Spleen (tissue), 11 donors: ENCODE results near the gene OR13J1. TPM values are rescaled to one million over a fixed set of nuclear protein-coding genes. Genes with fewer than 3 reads are reported as not detected.
A peak's percentile ranks its signal among the peaks of the same experiment; 100 is the strongest.

Source experiments
- DNase-seq: peaks from one replicate; pipeline ENCODE4 v3.0.0-alpha.2; 2020
- H3K27ac ChIP-seq, 8 donors: fragments of 200-600 bp; sonication (generic) in 7 of 8; 1 replicate in 4 of 8; 2 replicates in 4 of 8; pipeline versions ENCODE4 v1.5.0 to v1.8.0; 2016 to 2021; ENCODE audit warnings: inconsistent platforms in 4 of 8, mild to moderate bottlenecking in 4 of 8, moderate library complexity in 1 of 8
- H3K27me3 ChIP-seq, 7 donors: fragments of 200-600 bp; sonication (generic) in 6 of 7; replicated peaks in 1 of 7; 1 replicate in 4 of 7; 2 replicates in 3 of 7; pipeline versions ENCODE4 v1.5.0 to v1.8.0; 2016 to 2021; ENCODE audit warnings: inconsistent platforms in 3 of 7, mild to moderate bottlenecking in 1 of 7
- H3K36me3 ChIP-seq, 6 donors: fragments of 200-600 bp; sonication (generic) in 5 of 6; 1 replicate in 4 of 6; 2 replicates in 2 of 6; pipeline versions ENCODE4 v1.5.0 to v1.8.0; 2016 to 2021; ENCODE audit warnings: inconsistent platforms in 2 of 6
- H3K4me1 ChIP-seq, 6 donors: fragments of 200-600 bp; sonication (generic) in 5 of 6; 1 replicate in 3 of 6; 2 replicates in 3 of 6; pipeline versions ENCODE4 v1.5.0 to v1.8.0; 2016 to 2021; ENCODE audit warnings: inconsistent platforms in 3 of 6
- H3K4me3 ChIP-seq, 8 donors: fragments of 200-600 bp; sonication (generic) in 7 of 8; 1 replicate in 4 of 8; 2 replicates in 4 of 8; pipeline versions ENCODE4 v1.5.0 to v1.8.0; 2016 to 2021; ENCODE audit warnings: inconsistent platforms in 4 of 8, mild to moderate bottlenecking in 4 of 8, moderate library complexity in 2 of 8
- H3K9me3 ChIP-seq, 8 donors: fragments of 200-600 bp; sonication (generic) in 7 of 8; 1 replicate in 4 of 8; 2 replicates in 4 of 8; pipeline versions ENCODE4 v1.5.0 to v1.8.0; 2016 to 2021; ENCODE audit warnings: inconsistent platforms in 4 of 8
- CTCF ChIP-seq, 11 experiments: fragments of 200-600 bp in 7 of 11; fragments of 450-650 bp in 4 of 11; sonication (generic) in 4 of 11; IDR thresholded peaks in 8 of 11; conservative IDR thresholded peaks in 3 of 11; 1 replicate in 7 of 11; 2 replicates in 4 of 11; pipeline versions ENCODE4 v1.4.0 to v1.8.0; 2016 to 2021; ENCODE audit warnings: antibody characterized with exemption in 11 of 11, inconsistent platforms in 4 of 11, mild to moderate bottlenecking in 1 of 11
- POLR2A ChIP-seq, 3 donors: fragments of 450-650 bp; IDR thresholded peaks; one replicate each; pipeline ENCODE4 v1.5.1; 2017; ENCODE audit warnings: antibody characterized with exemption in 3 of 3, mild to moderate bottlenecking in 1 of 3
- POLR2AphosphoS5 ChIP-seq, 3 donors: sonication (generic); formaldehyde crosslinking; IDR thresholded peaks; one replicate each; pipeline ENCODE4 v1.5.1; 2017; ENCODE audit warnings: antibody characterized with exemption in 3 of 3
- WGBS, 5 donors: extraction: QIAGEN DNeasy Blood & Tissue Kit in 3 of 5; methylation state at CpG; one replicate each; pipeline versions ENCODE4 v1.1.5 to v1.1.7; 2013 to 2018; 5-methylcytosine and 5-hydroxymethylcytosine counted together
- intact Hi-C: fragments of 100-400 bp; cut with DNase I; formaldehyde crosslinking; loops from one replicate; pipeline ENCODE4 v1.15.0; 2023; ENCODE audit warnings: low total_unique reads
- polyA plus RNA-seq, 3 donors: library from polyadenylated mRNA; stranded (reverse); fragments of 200-250 nt; gene quantifications; one replicate each; pipeline ENCODE4 v1.2.1, GENCODE V29; 2013
- total RNA-seq, 7 donors: library from RNA; depleted of rRNA in 3 of 7; stranded (reverse); fragments of >200 nt in 3 of 7; fragmentation: NEBNext Ultra II Directional in 4 of 7; extraction: Animal tissue kit (Norgen Biotek cat#: 25700) in 4 of 7; gene quantifications; one replicate each; pipeline versions ENCODE4 v1.1.0 to v1.2.1, GENCODE V29; 2016 to 2021
- donor health status: healthy with polysubstance abuse.
- donor health status: DM: no; HTN: no; CAD: no; lungs with moderate emphysema.
- donor health status: DM: no; HTN: no; CAD: no.
- donor health status: Bipolar disorder and iron deficiency.
- donor health status: healthy.
- donor health status: DM: no; HTN: no; CAD: no.
- donor health status: DM: yes; HTN: yes; CAD: no.

The OR13J1 gene
- total and polyA plus RNA-seq, 10 donors, result not detected

- DNase-seq, result no peak
- Histone ChIP-seq H3K9me3 (no peaks in the 10 kb centered on the region), H3K4me1 (peaks cover 25 to 70% (median 55%) of the 10 kb centered on the region in 6 donors), H3K27ac (no peak overlapping the region), H3K4me3 (no peak overlapping the region), H3K36me3 (peaks cover 0 to 13% (median 0%) of the 10 kb centered on the region in 6 donors), H3K27me3 (peaks cover 0 to 32% (median 0%) of the 10 kb centered on the region in 7 donors)
- WGBS, 5 donors, result 52 to 78% (median 71%) methylated on average over 3 of the region's 3 CpGs
- TF ChIP-seq POLR2AphosphoS5 (IDR thresholded peaks at IDR 0.05) (no peak), CTCF (IDR thresholded peaks at IDR 0.05 in 8 of 11, conservative IDR thresholded peaks at IDR 0.05 in 3 of 11) (no peak), POLR2A (IDR thresholded peaks at IDR 0.05) (no peak)
- intact Hi-C loops, result loop anchor here (10.0 kb wide), 1 partner anchor 52 kb away; no protein-coding TSS in a partner anchor
Observed at GRCh38 chr9:35842795-35843194, 27.4 kb downstream of the OR13J1 start.

GRCh38 chr9:35842020-35842745, 28.0 kb downstream of the OR13J1 start:
- peaks cover 20 to 64% (median 48%) of the 10 kb centered on the region in 6 donors for H3K4me1 ChIP-seq
- peaks cover 0 to 32% (median 0%) of the 10 kb centered on the region in 7 donors for H3K27me3 ChIP-seq
- TF ChIP-seq CTCF (IDR thresholded peaks at IDR 0.05 in 8 of 11, conservative IDR thresholded peaks at IDR 0.05 in 3 of 11) (no peak), POLR2A (IDR thresholded peaks at IDR 0.05) (no peak), POLR2AphosphoS5 (IDR thresholded peaks at IDR 0.05) (no peak)
- peak; percentile 69 for DNase-seq
- intact Hi-C loops, result loop anchor here (10.0 kb wide), 1 partner anchor 53 kb away; no protein-coding TSS in a partner anchor
- H3K4me3 ChIP-seq, result no peak overlapping the region
- H3K36me3 ChIP-seq, result peaks cover 0 to 9% (median 0%) of the 10 kb centered on the region in 6 donors
- H3K9me3 ChIP-seq, result no peaks in the 10 kb centered on the region
- 91 to 96% (median 92%) methylated on average over 14 to 17 of the region's 17 CpGs for WGBS, 5 donors
- no peak overlapping the region for H3K27ac ChIP-seq

- Histone ChIP-seq H3K4me1 (peaks cover 18 to 57% (median 42%) of the 10 kb centered on the region in 6 donors), H3K27ac (no peak overlapping the region), H3K4me3 (no peak overlapping the region), H3K9me3 (no peaks in the 10 kb centered on the region), H3K36me3 (peaks cover 0 to 3% (median 0%) of the 10 kb centered on the region in 6 donors), H3K27me3 (peaks cover 0 to 30% (median 0%) of the 10 kb centered on the region in 7 donors)
- no peak for DNase-seq
- 77 to 95% (median 82%) methylated on average over 5 of the region's 5 CpGs for WGBS, 5 donors
- TF ChIP-seq POLR2AphosphoS5 (IDR thresholded peaks at IDR 0.05) (no peak), CTCF (IDR thresholded peaks at IDR 0.05 in 8 of 11, conservative IDR thresholded peaks at IDR 0.05 in 3 of 11) (no peak), POLR2A (IDR thresholded peaks at IDR 0.05) (no peak)
- intact Hi-C loops, result loop anchor here (10.0 kb wide), 1 partner anchor 53 kb away; no protein-coding TSS in a partner anchor
Observed at GRCh38 chr9:35841645-35841900, 28.6 kb downstream of the OR13J1 start.

- TF ChIP-seq CTCF (IDR thresholded peaks at IDR 0.05 in 8 of 11, conservative IDR thresholded peaks at IDR 0.05 in 3 of 11), result no peak
- no peak overlapping the region for H3K4me3 ChIP-seq
- peak; percentile 62 for DNase-seq
- 93 to 99% (median 96%) methylated on average over 15 of the region's 15 CpGs for WGBS, 5 donors
- peaks cover 18 to 52% (median 38%) of the 10 kb centered on the region in 6 donors for H3K4me1 ChIP-seq
- no peaks in the 10 kb centered on the region for H3K36me3 ChIP-seq
- intact Hi-C loops, result loop anchor here (10.0 kb wide), 1 partner anchor 54 kb away; no protein-coding TSS in a partner anchor
- no peak overlapping the region for H3K27ac ChIP-seq
- H3K9me3 ChIP-seq, result no peaks in the 10 kb centered on the region
- peaks cover 0 to 24% (median 0%) of the 10 kb centered on the region in 7 donors for H3K27me3 ChIP-seq
Observed at GRCh38 chr9:35840881-35841644, 29.1 kb downstream of the OR13J1 start.
